Measurements from ENCODE around the gene KRT6C.

GRCh38 chr12:52521568-52522266, 48.1 kb upstream of the KRT6C start:
- no peak for TF ChIP-seq FOXM1 (IDR thresholded peaks at IDR 0.05; ENCODE audit: borderline replicate concordance)
- TF ChIP-seq ZNF384 (IDR thresholded peaks at IDR 0.05) = no peak
- no peak for TF ChIP-seq BHLHE40 (IDR thresholded peaks at IDR 0.05; ENCODE audit: borderline replicate concordance)
- TF ChIP-seq SUZ12 (IDR thresholded peaks at IDR 0.05) = no peak
- no peak for TF ChIP-seq ELF4 (IDR thresholded peaks at IDR 0.05)
